SIG-M5 treated with dmso at 0.1 percent for 504 hours (cell line): ENCODE results near the gene CSTF1.

Source experiments
- DNase-seq: peaks from one replicate; lab custom pipeline; 2025; ENCODE audit not compliant: unreplicated experiment; lab: John Stamatoyannopoulos, UW

The CSTF1 gene

GRCh38 chr20:56426926-56427325, 34.5 kb downstream of the CSTF1 start:
- no peak for DNase-seq

DNA sequence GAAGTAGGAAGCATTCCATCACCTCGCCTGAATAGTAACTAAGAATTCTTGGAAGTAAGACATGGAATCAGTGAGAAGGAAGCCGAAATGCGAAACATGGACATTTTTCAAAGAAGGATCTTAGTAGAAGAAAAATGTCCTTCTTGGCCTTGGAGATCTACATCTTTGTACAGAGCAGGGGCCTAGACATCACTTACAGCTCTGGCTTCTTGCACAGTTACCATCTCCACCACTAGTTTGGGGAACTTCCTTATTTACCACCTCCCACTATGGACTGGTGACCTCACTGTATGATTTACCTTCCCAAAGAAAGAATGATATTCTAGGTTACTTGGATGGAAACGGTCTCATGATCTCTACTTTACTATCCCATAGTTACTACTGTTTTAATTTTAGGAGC, 35.4 kb downstream of the CSTF1 start:
- peak; percentile 57 for DNase-seq

GRCh38 chr20:56428410-56428809, 36.0 kb downstream of the CSTF1 start:
- DNase-seq, result no peak

DNA sequence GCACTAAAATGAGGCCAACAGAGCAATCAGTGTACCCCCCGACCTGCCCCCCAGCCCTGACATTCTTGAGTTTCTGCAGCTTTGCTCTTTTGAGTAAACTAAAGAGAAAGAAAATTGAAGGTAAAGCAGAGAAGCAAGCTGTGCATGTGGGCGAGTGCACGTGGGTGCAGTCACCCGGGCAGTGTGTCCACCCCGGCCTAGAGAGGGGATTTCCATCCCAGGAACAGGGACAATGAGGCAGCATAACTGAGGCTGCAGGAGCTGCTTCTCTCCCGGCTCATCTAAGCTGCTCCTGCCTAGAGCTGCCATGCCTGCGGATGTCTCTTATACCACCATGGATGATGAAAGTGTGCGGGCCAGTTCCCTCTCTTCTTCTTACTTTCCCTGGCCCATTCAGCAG, 36.4 kb downstream of the CSTF1 start:
- no peak for DNase-seq

GRCh38 chr20:56429502-56429901, 37.1 kb downstream of the CSTF1 start:
- DNase-seq, result peak; percentile 72

DNA sequence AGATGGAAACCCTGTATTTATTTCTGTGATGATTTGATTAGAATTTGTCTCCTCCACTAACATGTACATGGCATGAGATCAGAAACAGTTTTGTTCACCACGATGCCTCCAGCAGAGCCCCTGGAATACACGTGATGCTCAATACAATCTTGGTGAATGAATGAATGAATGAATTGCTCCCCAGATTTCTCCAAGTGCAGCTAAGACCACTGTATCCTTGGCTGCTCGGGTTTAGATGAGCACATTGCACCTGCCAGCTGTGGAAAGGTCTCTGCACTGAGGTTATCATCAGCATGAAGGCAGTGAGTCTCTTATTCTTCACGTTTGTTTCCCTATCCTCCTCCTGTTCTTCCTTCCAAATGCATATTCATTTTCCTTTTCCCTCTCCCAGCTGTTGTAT, 37.5 kb downstream of the CSTF1 start:
- no peak for DNase-seq

GRCh38 chr20:56430461-56430860, 38.0 kb downstream of the CSTF1 start:
- no peak for DNase-seq

- no peak for DNase-seq
Observed at GRCh38 chr20:56430957-56431356, 38.5 kb downstream of the CSTF1 start.

- no peak for DNase-seq
Observed at GRCh38 chr20:56431471-56431870, 39.0 kb downstream of the CSTF1 start.

GRCh38 chr20:56433221-56433879, 40.9 kb downstream of the CSTF1 start:
- no peak for DNase-seq

GRCh38 chr20:56433880-56434255, 41.4 kb downstream of the CSTF1 start:
- no peak for DNase-seq

DNA sequence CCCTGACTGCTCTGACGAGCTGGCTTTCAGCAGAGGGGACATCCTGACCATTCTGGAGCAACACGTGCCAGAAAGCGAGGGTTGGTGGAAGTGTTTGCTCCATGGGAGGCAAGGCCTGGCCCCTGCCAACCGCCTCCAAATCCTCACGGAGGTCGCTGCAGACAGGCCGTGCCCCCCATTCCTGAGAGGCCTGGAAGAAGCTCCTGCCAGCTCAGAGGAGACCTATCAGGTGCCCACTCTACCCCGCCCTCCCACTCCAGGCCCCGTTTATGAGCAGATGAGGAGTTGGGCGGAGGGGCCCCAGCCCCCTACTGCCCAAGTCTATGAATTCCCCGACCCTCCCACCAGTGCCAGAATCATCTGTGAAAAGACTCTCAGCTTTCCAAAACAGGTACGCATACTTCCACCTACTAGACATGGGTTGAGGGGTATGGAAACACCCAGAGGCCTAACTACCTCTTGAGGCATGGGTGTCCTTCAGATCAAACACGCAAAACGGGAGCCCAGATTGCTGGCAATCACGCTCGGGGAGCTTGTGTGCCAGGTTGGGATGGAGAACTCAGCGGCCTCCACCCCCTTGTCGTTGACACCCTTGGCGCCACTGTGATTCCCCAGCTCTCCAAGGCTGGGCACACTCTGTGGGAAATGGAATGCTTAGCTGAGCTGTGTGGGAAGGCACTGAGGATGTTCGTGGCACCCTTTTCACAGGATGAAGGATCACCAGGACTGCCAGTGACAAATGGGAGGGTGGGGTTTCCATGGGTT, 44.9 kb downstream of the CSTF1 start:
- no peak for DNase-seq

DNA sequence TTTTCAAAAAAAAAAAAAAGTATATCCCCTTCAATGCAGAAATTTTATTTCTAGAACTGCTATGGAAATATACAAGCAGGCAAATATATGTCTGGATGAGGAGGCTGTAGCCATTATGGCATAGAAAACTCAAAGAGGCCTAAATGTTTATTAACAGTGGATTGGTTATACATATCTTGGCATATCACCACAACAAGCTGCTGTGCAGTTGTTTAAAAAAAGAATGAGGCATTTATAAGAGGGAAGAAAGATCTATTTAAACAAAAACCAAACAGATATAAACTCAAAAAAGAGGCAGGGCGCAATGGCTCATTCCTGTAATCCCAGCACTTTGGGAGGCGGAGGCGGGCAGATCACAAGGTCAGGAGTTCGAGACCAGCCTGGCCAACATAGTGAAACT, 45.8 kb downstream of the CSTF1 start:
- DNase-seq, result no peak

DNA sequence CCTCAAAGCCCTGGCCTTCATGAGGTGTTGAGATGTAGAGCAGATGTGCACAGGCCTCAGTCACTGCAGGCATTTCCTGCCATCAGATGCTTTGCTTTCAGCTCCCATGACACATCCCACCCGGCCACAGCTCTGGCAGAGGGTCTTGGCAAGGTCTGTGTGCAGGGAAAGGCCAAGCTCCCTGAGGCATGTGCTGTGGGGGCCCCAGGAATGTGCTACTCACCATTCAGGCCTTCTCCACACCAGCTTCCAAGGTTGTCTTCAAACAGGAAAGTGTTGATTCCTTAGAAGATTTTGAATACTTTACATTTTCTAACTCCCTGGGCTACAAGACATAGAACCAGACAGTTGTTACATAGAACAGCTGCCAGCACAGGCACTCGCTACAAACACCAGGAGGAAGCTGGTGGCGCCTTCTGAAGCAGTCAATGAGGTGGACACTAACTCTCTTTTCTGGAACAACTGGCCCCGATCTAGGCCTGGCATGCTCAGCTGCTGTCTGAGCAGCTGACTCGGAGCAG, 47.4 kb downstream of the CSTF1 start:
- DNase-seq, result no peak

GRCh38 chr20:56440346-56441007, 48.0 kb downstream of the CSTF1 start:
- no peak for DNase-seq

DNA sequence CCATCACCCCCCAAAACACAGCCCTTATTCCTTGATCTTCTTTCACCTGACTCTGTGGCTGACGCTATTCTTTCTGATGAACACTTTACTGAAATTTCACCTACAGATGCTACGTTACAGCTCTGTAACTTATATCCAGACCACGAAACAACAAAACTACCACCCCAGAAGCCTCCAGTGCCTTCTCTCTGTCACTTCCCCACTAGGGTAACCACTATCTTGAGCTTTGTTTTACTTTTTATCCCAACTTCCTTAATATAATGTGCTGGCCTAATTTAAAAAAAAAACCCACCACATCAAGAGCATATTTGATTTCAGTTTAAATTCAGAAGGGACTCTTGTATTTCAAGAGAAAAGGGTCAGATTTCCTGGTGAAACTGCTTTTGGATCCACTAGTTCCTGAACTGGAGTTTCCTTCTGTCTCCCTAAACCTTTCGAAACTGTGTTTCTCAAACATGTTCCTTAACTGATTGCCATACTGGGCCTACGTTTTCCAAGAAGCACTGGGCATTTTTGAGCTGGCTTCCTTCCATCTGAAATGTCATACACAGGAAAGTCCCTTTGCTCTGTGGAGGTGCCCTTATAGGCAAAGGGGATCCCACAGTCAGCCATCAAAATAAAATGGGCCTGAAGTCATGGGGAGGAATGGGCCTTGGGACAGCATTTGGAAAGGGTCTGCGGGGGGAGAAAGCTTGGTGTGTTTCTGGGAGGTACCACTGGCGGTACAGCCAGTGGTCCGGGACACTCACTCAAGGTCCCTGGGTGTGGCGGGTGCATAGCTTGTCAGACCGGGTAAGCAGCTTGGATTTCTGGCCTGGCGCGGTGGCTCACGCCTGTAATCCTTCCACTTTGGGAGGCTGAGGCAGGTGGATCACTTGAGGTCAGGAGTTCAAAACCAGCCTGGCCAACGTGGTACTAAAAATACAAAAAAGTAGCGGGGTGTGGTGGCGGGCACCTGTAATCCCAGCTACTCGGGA, 50.2 kb downstream of the CSTF1 start:
- DNase-seq, result no peak

- no peak for DNase-seq
Observed at GRCh38 chr20:56443654-56444540, 51.5 kb downstream of the CSTF1 start.

GRCh38 chr20:56445130-56445529, 52.7 kb downstream of the CSTF1 start:
- no peak for DNase-seq

- DNase-seq, result no peak
Observed at GRCh38 chr20:56445540-56445939, 53.1 kb downstream of the CSTF1 start.

DNA sequence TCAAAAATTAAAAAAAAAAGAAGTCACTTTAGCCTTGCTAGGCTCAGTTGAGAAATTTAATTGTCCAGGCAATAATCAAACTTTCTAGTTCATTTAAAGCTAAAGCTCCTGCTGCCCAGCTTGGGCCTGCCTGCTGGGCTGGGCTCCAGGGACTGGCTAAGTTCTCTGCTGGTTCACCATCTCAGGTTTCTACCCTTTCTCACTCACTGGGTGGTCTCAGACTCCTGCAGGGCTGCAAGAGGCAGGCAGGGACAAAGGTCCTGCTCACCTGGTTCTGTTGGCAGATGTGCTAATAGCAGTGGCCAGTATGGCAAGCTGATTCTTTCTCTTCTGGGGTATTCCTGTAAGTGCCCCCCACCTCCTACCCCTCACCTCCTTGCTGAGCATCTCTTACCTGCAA, 54.8 kb downstream of the CSTF1 start:
- no peak for DNase-seq
